WTC11 (cell line): ENCODE results near the gene HOXD8. TPM values are rescaled to one million over a fixed set of nuclear protein-coding genes. Genes with fewer than 3 reads are reported as not detected.
A peak's percentile ranks its signal among the peaks of the same experiment; 100 is the strongest.

Source experiments
- ATAC-seq: fragments of 200-7000 bp; cut with Tn5 transposase; 2 replicates; pipeline ENCODE4 v1.10.0; 2021; ENCODE audit warnings: mild to moderate bottlenecking, moderate library complexity
- CTCF ChIA-PET: fragments of 300-600 bp; sonication (Branson Sonifier 250); formaldehyde crosslinking; loops from one replicate; lab custom pipeline; 2021; ENCODE audit warnings: antibody characterized with exemption; lab: Charles Lee
- POLR2A ChIA-PET: fragments of 350-600 bp; sonication (Branson Sonifier 250); formaldehyde crosslinking; loops from one replicate; lab custom pipeline; 2021; ENCODE audit warnings: antibody characterized with exemption; lab: Charles Lee
- DNase-seq: peaks from one replicate; pipeline ENCODE4 v3.0.0; 2021; ENCODE audit warnings: low spot score
- H3K27ac Mint-ChIP-seq: 2 replicates; pipeline ENCODE4 v1.8.0; 2021; ENCODE audit warnings: mixed read lengths
- H3K27me3 Mint-ChIP-seq: 2 replicates; pipeline ENCODE4 v1.8.0; 2021; ENCODE audit warnings: low read depth, mild to moderate bottlenecking, moderate library complexity, mixed read lengths
- H3K36me3 Mint-ChIP-seq: 2 replicates; pipeline ENCODE4 v1.8.0; 2021; ENCODE audit warnings: mixed read lengths
- H3K4me1 Mint-ChIP-seq: 2 replicates; pipeline ENCODE4 v1.8.0; 2022; ENCODE audit warnings: mixed read lengths
- H3K4me3 Mint-ChIP-seq: 2 replicates; pipeline ENCODE4 v1.8.0; 2021; ENCODE audit warnings: mild to moderate bottlenecking, moderate library complexity, mixed read lengths
- H3K9me3 Mint-ChIP-seq: 2 replicates; pipeline ENCODE4 v1.8.0; 2021; ENCODE audit warnings: mixed read lengths
- ETV6 ChIP-seq: sonication (generic); formaldehyde crosslinking; IDR thresholded peaks from 2 replicates; pipeline ENCODE4 v1.8.1; 2022; ENCODE audit warnings: mild to moderate bottlenecking, missing genetic modification reagents
- GTF2I ChIP-seq: fragments of 250-450 bp; sonication (Bioruptor Pico); conservative IDR thresholded peaks from 2 replicates; pipeline ENCODE4 v1.4.0; 2021; ENCODE audit warnings: mild to moderate bottlenecking
- JAZF1 ChIP-seq: fragments of 250-450 bp; sonication (Bioruptor Pico); IDR thresholded peaks from 2 replicates; pipeline ENCODE4 v1.9.0; 2021; ENCODE audit warnings: moderate library complexity, mild to moderate bottlenecking, inconsistent platforms
- ZNF396 ChIP-seq: fragments of 250-450 bp; sonication (Bioruptor Pico); IDR thresholded peaks from 2 replicates; pipeline ENCODE4 v1.8.0; 2021; ENCODE audit warnings: mild to moderate bottlenecking, moderate library complexity, borderline replicate concordance
- ZNF423 ChIP-seq: fragments of 250-450 bp; sonication (Bioruptor Pico); IDR thresholded peaks from 2 replicates; pipeline ENCODE4 v2.1.2; 2022; ENCODE audit warnings: mild to moderate bottlenecking, moderate library complexity
- total RNA-seq: library from RNA; stranded (reverse); gene quantifications from 3 replicates; pipeline ENCODE4 v1.2.3, GENCODE V29; 2021
- TF ChIP-seq, protein P1 (sequence below): sonication (generic); formaldehyde crosslinking; conservative IDR thresholded peaks from 2 replicates; pipeline ENCODE4 v1.8.1; 2023; ENCODE audit warnings: mild to moderate bottlenecking, low read depth, missing genetic modification reagents, moderate library complexity
- TF ChIP-seq, protein P2 (sequence below): sonication (generic); formaldehyde crosslinking; IDR thresholded peaks from 2 replicates; pipeline ENCODE4 v1.8.1; 2022; ENCODE audit warnings: missing genetic modification reagents, borderline replicate concordance
- TF ChIP-seq, protein P3 (sequence below): sonication (generic); formaldehyde crosslinking; IDR thresholded peaks from 2 replicates; pipeline ENCODE4 v1.8.0; 2023; ENCODE audit warnings: missing genetic modification reagents
- TF ChIP-seq, protein P4 (sequence below): sonication (generic); formaldehyde crosslinking; IDR thresholded peaks from 2 replicates; pipeline ENCODE4 v1.8.1; 2023; ENCODE audit warnings: mild to moderate bottlenecking, missing genetic modification reagents, moderate library complexity
- TF ChIP-seq, protein P5 (sequence below): sonication (generic); formaldehyde crosslinking; IDR thresholded peaks from 2 replicates; pipeline ENCODE4 v1.8.0; 2022; ENCODE audit warnings: mild to moderate bottlenecking, missing genetic modification reagents
- TF ChIP-seq, protein P6 (sequence below): sonication (generic); formaldehyde crosslinking; IDR thresholded peaks from 2 replicates; pipeline ENCODE4 v1.8.1; 2023; ENCODE audit warnings: mild to moderate bottlenecking, missing genetic modification reagents
- TF ChIP-seq, protein P7 (sequence below): sonication (generic); formaldehyde crosslinking; IDR thresholded peaks from 2 replicates; pipeline ENCODE4 v1.8.1; 2023; ENCODE audit warnings: mild to moderate bottlenecking, missing genetic modification reagents, moderate library complexity

Gene HOXD8
- total RNA-seq, 1 experiment from 2014 or later, result not detected

DNA sequence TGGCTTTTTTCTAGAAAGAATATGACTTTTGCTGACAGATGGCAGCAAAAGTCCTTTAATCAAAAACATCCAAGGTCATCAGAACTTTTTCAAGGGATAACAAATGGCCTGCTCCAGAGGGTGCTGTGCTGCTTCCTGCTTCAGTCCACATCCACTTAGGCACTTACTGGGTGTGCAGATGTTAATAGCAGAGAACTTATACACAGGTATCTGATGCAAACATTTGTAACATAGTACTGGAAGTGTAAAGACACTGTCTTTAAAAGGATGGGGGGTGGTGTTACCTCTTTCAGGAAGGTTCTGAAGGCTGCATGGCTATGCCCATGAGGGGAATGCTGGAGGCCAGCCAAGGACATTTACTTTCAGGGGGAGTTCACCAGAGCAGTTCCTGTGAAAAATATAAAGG, 5.5 kb downstream of the HOXD8 start:
- H3K4me1 Mint-ChIP-seq, result peaks cover 23% of the 10 kb centered on the region
- no peak for DNase-seq
- no peak for ATAC-seq
- H3K27me3 Mint-ChIP-seq, result peaks cover 99% of the 10 kb centered on the region
- TF ChIP-seq, protein P1, sequence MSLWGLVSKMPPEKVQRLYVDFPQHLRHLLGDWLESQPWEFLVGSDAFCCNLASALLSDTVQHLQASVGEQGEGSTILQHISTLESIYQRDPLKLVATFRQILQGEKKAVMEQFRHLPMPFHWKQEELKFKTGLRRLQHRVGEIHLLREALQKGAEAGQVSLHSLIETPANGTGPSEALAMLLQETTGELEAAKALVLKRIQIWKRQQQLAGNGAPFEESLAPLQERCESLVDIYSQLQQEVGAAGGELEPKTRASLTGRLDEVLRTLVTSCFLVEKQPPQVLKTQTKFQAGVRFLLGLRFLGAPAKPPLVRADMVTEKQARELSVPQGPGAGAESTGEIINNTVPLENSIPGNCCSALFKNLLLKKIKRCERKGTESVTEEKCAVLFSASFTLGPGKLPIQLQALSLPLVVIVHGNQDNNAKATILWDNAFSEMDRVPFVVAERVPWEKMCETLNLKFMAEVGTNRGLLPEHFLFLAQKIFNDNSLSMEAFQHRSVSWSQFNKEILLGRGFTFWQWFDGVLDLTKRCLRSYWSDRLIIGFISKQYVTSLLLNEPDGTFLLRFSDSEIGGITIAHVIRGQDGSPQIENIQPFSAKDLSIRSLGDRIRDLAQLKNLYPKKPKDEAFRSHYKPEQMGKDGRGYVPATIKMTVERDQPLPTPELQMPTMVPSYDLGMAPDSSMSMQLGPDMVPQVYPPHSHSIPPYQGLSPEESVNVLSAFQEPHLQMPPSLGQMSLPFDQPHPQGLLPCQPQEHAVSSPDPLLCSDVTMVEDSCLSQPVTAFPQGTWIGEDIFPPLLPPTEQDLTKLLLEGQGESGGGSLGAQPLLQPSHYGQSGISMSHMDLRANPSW (CRISPR knock-in tag), result no peak
- TF ChIP-seq, protein P2, sequence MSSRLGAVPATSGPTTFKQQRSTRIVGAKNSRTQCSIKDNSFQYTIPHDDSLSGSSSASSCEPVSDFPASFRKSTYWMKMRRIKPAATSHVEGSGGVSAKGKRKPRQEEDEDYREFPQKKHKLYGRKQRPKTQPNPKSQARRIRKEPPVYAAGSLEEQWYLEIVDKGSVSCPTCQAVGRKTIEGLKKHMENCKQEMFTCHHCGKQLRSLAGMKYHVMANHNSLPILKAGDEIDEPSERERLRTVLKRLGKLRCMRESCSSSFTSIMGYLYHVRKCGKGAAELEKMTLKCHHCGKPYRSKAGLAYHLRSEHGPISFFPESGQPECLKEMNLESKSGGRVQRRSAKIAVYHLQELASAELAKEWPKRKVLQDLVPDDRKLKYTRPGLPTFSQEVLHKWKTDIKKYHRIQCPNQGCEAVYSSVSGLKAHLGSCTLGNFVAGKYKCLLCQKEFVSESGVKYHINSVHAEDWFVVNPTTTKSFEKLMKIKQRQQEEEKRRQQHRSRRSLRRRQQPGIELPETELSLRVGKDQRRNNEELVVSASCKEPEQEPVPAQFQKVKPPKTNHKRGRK (CRISPR knock-in tag), result no peak
- no peak for TF ChIP-seq ZNF396 (CRISPR knock-in tag)
- no peak for TF ChIP-seq JAZF1 (CRISPR knock-in tag)
- TF ChIP-seq, protein P3, sequence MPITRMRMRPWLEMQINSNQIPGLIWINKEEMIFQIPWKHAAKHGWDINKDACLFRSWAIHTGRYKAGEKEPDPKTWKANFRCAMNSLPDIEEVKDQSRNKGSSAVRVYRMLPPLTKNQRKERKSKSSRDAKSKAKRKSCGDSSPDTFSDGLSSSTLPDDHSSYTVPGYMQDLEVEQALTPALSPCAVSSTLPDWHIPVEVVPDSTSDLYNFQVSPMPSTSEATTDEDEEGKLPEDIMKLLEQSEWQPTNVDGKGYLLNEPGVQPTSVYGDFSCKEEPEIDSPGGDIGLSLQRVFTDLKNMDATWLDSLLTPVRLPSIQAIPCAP (CRISPR knock-in tag), result no peak
- no peak for TF ChIP-seq GTF2I
- TF ChIP-seq, protein P4, sequence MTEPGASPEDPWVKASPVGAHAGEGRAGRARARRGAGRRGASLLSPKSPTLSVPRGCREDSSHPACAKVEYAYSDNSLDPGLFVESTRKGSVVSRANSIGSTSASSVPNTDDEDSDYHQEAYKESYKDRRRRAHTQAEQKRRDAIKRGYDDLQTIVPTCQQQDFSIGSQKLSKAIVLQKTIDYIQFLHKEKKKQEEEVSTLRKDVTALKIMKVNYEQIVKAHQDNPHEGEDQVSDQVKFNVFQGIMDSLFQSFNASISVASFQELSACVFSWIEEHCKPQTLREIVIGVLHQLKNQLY (CRISPR knock-in tag), result no peak
- no peak for TF ChIP-seq ETV6 (CRISPR knock-in tag)
- TF ChIP-seq ZNF423 (CRISPR knock-in tag), result no peak
- TF ChIP-seq, protein P5, sequence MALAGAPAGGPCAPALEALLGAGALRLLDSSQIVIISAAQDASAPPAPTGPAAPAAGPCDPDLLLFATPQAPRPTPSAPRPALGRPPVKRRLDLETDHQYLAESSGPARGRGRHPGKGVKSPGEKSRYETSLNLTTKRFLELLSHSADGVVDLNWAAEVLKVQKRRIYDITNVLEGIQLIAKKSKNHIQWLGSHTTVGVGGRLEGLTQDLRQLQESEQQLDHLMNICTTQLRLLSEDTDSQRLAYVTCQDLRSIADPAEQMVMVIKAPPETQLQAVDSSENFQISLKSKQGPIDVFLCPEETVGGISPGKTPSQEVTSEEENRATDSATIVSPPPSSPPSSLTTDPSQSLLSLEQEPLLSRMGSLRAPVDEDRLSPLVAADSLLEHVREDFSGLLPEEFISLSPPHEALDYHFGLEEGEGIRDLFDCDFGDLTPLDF, result no peak
- no peaks in the 10 kb centered on the region for H3K9me3 Mint-ChIP-seq
- no peak overlapping the region for H3K27ac Mint-ChIP-seq
- 0 out of 2 replicates have a peak, but pooled peaks cover 2% of the 10 kb centered on the region for H3K36me3 Mint-ChIP-seq
- POLR2A ChIA-PET, result no interaction called here
- H3K4me3 Mint-ChIP-seq, result peak overlapping the region; percentile 64
- CTCF ChIA-PET, result no interaction called here

DNA sequence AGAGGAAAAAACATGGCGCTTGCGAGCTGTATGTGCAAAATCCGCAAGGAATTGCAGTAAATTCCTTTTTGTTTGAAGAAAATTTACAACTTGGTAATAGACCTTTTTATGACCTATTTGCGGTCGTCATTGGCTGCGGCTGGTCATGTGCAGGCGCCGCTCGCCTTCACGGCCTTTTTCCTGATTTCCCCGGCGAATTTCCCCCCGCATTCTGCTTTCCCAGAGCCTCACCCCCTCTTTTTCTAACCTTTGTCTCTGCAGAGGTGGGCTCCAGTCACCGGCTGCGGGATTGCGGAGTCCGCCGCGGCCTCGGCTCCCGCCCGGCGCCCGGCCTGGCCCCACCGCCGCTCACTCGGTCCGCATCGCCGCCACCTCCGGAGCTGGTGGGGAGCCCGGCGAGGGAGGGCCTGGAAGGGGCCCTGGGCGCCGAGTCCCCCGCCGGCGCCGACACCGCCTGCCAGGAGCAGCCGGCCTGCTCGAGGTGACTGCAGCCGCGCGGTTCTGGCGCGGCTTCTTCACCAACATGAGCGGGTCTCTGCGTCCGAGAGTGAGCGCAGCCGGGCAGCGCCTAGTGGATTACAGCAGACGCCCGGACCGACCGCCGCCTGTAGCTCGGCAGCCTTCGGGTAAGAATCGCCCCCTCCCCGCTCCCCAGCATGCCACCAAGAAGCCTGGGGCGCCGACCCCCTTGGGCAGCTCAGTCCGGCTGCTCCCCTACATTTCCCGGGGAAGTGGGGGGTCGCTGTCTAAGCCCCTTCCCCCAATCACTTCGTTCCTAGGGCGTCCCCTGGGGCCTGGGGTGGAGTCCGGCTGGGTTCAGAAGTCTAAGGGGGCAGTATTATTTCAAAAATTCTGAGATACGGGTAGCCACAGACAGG, 7.1 kb downstream of the HOXD8 start:
- peaks cover 98% of the 10 kb centered on the region for H3K27me3 Mint-ChIP-seq

More for the DNA sequence above, 7.1 kb downstream of the HOXD8 start:
- CTCF ChIA-PET, result interaction anchor here (0.6 to 2.3 kb wide), 14 partner anchors 8 to 516 kb away, joined by 3 to 11 read pairs (median 4); no protein-coding TSS in a partner anchor
- no peak overlapping the region for H3K27ac Mint-ChIP-seq
- TF ChIP-seq, protein P6, sequence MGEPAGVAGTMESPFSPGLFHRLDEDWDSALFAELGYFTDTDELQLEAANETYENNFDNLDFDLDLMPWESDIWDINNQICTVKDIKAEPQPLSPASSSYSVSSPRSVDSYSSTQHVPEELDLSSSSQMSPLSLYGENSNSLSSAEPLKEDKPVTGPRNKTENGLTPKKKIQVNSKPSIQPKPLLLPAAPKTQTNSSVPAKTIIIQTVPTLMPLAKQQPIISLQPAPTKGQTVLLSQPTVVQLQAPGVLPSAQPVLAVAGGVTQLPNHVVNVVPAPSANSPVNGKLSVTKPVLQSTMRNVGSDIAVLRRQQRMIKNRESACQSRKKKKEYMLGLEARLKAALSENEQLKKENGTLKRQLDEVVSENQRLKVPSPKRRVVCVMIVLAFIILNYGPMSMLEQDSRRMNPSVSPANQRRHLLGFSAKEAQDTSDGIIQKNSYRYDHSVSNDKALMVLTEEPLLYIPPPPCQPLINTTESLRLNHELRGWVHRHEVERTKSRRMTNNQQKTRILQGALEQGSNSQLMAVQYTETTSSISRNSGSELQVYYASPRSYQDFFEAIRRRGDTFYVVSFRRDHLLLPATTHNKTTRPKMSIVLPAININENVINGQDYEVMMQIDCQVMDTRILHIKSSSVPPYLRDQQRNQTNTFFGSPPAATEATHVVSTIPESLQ, result no peak
- TF ChIP-seq, protein P7, sequence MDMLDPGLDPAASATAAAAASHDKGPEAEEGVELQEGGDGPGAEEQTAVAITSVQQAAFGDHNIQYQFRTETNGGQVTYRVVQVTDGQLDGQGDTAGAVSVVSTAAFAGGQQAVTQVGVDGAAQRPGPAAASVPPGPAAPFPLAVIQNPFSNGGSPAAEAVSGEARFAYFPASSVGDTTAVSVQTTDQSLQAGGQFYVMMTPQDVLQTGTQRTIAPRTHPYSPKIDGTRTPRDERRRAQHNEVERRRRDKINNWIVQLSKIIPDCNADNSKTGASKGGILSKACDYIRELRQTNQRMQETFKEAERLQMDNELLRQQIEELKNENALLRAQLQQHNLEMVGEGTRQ (CRISPR knock-in tag), result peak; percentile 50
- TF ChIP-seq, all 79 proteins: peak for 1
- H3K36me3 Mint-ChIP-seq, result 0 out of 2 replicates have a peak, but pooled peaks cover 2% of the 10 kb centered on the region
- no peaks in the 10 kb centered on the region for H3K9me3 Mint-ChIP-seq
- POLR2A ChIA-PET, result no interaction called here
- H3K4me1 Mint-ChIP-seq, result peaks cover 20% of the 10 kb centered on the region
- peak; percentile 51 for DNase-seq
- H3K4me3 Mint-ChIP-seq, result peak overlapping the region; percentile 64
- ATAC-seq, result peak; percentile 11
